Retinal pigment epithelial cell (primary cell): ENCODE results near the gene EPHA8.

Experiments used
- DNase-seq: peaks from one replicate; pipeline ENCODE4 v3.0.0-alpha.2; 2010; ENCODE audit warnings: low read depth
- H3K4me3 ChIP-seq: 2 replicates; pipeline ENCODE4 v1.5.1; 2011; ENCODE audit warnings: mild to moderate bottlenecking, low read length, control low read depth, moderate library complexity
- TF ChIP-seq, protein P1 (sequence below): conservative IDR thresholded peaks from 2 replicates; pipeline ENCODE4 v1.5.1; 2011; ENCODE audit warnings: low read depth, low read length, control low read depth, inconsistent platforms

Gene EPHA8

DNA sequence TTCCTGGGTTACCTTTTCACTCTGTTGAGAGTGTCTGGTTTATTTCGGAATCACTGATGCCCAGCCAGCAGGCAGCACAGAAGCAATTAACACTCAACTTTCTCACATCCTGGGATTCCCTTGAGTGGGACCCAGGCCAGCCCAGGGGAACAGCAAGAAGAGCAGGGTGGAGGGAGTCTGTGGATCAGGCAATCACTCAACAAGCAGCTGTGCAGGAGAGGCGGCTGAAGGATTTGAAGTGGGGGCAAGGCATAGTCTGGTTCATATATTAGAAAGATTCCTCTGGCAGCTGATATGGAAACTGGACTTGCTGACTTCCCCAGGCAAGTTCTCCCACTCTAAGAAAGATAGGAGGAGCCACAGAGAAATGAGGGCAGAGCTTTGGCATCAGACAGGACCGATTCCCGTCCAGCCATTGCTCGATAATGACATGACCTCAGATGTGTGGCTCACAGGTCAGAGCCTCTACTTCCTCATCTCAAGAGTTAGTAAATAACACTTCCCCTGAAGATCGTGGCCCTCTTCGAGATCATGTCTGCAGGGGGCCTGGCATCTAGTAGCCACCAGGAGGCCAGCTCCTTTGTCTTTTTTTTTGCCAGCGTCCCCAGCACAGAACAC is 12.4 kb downstream of the EPHA8 start:
- TF ChIP-seq, protein P1, sequence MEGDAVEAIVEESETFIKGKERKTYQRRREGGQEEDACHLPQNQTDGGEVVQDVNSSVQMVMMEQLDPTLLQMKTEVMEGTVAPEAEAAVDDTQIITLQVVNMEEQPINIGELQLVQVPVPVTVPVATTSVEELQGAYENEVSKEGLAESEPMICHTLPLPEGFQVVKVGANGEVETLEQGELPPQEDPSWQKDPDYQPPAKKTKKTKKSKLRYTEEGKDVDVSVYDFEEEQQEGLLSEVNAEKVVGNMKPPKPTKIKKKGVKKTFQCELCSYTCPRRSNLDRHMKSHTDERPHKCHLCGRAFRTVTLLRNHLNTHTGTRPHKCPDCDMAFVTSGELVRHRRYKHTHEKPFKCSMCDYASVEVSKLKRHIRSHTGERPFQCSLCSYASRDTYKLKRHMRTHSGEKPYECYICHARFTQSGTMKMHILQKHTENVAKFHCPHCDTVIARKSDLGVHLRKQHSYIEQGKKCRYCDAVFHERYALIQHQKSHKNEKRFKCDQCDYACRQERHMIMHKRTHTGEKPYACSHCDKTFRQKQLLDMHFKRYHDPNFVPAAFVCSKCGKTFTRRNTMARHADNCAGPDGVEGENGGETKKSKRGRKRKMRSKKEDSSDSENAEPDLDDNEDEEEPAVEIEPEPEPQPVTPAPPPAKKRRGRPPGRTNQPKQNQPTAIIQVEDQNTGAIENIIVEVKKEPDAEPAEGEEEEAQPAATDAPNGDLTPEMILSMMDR = no peak
- no peak overlapping the region for H3K4me3 ChIP-seq
- DNase-seq = no peak

DNA sequence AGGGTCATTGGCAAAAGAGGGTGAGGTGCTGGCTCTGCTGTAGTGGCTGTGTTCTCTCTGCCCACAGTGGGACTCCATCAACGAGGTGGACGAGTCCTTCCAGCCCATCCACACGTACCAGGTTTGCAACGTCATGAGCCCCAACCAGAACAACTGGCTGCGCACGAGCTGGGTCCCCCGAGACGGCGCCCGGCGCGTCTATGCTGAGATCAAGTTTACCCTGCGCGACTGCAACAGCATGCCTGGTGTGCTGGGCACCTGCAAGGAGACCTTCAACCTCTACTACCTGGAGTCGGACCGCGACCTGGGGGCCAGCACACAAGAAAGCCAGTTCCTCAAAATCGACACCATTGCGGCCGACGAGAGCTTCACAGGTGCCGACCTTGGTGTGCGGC is 12.9 kb downstream of the EPHA8 start:
- DNase-seq = no peak
- TF ChIP-seq, protein P1 = no peak
- H3K4me3 ChIP-seq = no peak overlapping the region

DNA sequence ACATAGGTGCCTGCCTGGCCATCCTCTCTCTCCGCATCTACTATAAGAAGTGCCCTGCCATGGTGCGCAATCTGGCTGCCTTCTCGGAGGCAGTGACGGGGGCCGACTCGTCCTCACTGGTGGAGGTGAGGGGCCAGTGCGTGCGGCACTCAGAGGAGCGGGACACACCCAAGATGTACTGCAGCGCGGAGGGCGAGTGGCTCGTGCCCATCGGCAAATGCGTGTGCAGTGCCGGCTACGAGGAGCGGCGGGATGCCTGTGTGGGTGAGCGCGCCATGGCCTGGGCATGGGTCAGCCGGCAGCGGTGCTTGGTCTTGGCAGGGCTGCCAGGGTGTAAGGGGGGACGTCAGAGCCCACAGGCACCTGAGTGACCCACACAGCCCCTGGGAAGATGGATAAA is 13.3 kb downstream of the EPHA8 start:
- TF ChIP-seq, protein P1 = no peak
- no peak for DNase-seq
- no peak overlapping the region for H3K4me3 ChIP-seq

DNA sequence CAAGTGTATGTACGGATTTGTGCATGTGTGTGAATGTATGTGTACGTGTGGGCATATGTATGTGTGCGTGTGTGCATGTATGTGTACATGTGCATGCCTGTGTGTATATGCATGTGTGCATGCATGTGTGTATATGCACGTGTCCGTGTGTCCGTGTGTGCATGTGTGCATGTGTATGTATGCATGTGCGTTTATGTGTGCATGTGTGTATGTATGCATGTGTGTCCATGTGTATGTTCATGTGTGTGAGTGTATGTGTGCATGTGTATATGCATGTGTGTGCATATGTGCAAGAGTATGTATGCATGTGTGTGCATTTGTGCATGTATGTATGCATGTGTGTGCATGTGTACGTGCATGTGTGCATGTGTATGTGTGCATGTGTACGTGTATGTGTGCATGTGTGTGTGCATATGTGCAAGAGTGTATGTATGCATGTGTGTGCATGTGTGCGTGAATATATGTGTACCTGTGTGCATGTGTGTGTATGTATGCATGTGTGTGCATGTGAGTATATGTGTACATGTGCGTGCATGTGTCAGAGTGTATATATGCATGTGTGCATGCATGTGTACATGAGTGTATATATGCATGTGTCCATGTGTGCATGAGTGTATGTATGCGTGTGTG is 15.6 kb downstream of the EPHA8 start:
- H3K4me3 ChIP-seq = no peak overlapping the region
- TF ChIP-seq, protein P1 = no peak
- no peak for DNase-seq

DNA sequence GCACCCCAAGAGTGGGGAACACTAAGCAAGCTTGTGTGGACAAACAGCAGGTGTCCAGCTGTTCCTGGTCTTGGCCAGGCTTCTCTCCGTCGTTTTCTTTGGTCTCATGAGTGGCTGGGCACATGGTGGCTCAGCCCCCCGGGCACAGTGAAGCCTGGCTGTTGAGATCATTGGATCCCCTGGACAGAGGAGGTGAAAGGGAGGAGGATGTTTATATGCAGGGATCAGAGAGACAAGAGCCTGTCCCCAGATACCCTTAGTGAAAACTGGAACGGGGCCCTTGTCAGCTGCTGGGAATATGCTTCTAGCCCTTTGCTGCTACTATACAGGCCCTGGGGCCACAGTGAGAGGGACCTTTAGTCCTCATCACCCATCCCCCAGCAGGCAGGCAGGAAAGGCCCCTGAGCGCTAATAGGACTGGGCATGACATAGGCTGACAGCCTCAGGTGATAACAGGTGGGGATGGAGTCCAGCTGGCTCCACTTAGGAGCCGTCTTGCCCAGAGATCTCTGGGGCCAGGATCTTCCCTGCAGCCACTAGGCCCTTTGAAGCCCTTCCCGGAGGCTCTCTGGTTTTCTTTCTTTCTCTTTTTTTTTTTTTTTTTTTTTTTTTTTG is 16.4 kb downstream of the EPHA8 start:
- DNase-seq = no peak
- H3K4me3 ChIP-seq = no peak overlapping the region
- TF ChIP-seq, protein P1 = no peak

DNA sequence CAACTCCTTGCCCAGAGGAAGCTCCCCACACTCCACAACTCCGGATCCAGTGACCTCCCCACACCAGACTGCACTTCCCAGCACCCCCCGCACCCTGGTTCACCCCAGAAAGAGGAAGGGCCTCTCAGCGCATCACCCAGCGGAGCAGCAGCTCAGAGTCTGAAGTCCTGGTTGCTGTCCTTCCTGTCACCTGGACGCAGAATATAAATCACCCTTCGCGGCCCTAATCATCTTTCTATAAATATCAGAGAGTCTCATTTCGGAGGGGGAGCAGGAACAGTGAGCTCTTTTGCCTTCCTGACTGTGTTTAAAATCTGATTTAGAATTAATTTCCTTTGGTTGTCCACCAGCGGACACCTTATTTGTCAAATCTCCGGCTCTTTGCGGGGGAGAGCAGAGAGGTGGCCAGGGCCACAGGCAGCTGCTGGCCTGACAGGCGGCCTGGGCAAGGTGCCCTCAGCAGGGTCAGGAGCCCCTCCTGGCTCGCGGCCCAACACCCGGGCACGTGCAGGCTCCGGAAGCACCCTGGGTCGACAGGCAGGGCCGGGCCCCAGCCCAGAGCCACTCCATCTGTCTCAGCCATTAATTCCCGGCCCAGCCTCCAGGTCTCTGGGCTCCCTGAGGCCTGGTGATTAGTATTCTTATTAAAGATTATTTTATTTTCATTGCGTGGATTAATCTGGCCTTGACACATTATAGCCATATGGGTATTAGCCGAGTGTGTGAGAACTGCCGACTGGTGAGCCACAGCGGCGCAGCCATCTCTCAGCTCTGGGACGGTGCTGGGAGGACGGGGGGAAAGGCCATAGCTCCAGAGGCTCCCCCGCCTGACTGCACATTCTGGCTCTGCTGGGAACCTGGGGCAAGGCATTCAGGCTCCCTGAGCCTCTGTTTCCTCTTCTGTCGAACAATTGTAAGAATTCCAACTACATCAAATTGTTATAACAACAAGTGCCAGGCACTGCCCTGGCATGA is 19.7 kb downstream of the EPHA8 start:
- no peak overlapping the region for H3K4me3 ChIP-seq
- TF ChIP-seq, protein P1 = no peak
- DNase-seq = no peak
